HepG2 (cell line): ENCODE results near the gene SLC25A45. TPM values are rescaled to one million over a fixed set of nuclear protein-coding genes. Genes with fewer than 3 reads are reported as not detected.

Experiments
- DMTF1 ChIP-seq: sonication (generic); formaldehyde crosslinking; IDR thresholded peaks from 2 replicates; pipeline ENCODE4 v1.4.0; 2020; ENCODE audit warnings: mild to moderate bottlenecking, missing genetic modification reagents
- FOXP1 ChIP-seq, 2 experiments: fragments of 450-650 bp in 1 of 2; IDR thresholded peaks; 2 replicates each; pipeline ENCODE4 v1.6.1; 2017 to 2018; ENCODE audit warnings: antibody characterized with exemption in 1 of 2
- GRHL1 ChIP-seq: sonication (generic); formaldehyde crosslinking; conservative IDR thresholded peaks from 2 replicates; pipeline ENCODE4 v1.8.0; 2022; ENCODE audit warnings: missing genetic modification reagents
- HES4 ChIP-seq: sonication (generic); formaldehyde crosslinking; IDR thresholded peaks from 2 replicates; pipeline ENCODE4 v1.9.0; 2021; ENCODE audit warnings: mild to moderate bottlenecking, missing genetic modification reagents, borderline replicate concordance
- KLF11 ChIP-seq: IDR thresholded peaks from 2 replicates; pipeline ENCODE4 v1.6.1; 2016; ENCODE audit warnings: missing compliant biosample characterization
- MBNL3 ChIP-seq: fragments of 250-450 bp; sonication (Bioruptor Pico); conservative IDR thresholded peaks from 2 replicates; pipeline ENCODE4 v1.8.0; 2022; ENCODE audit warnings: mild to moderate bottlenecking, inconsistent platforms
- NCOR1 ChIP-seq: fragments of 200-600 bp; sonication (generic); IDR thresholded peaks from 2 replicates; pipeline ENCODE4 v1.7.0; 2017; ENCODE audit warnings: antibody characterized with exemption, low read length, borderline replicate concordance
- NR2F2 ChIP-seq: IDR thresholded peaks from 2 replicates; pipeline ENCODE4 v1.6.1; 2012; ENCODE audit warnings: low read depth, inconsistent platforms, borderline replicate concordance
- PHF5A ChIP-seq: IDR thresholded peaks from one replicate; pipeline ENCODE4 v1.6.1; 2018; ENCODE audit warnings: low read depth, missing genetic modification reagents; ENCODE audit not compliant: unreplicated experiment
- RAD51 ChIP-seq: fragments of 450-650 bp; IDR thresholded peaks from 2 replicates; pipeline ENCODE4 v1.6.1; 2016; ENCODE audit warnings: borderline replicate concordance
- RFXANK ChIP-seq: IDR thresholded peaks from 2 replicates; pipeline ENCODE4 v1.6.1; 2016
- SMC3 ChIP-seq: IDR thresholded peaks from 2 replicates; pipeline ENCODE4 v1.6.1; 2011; ENCODE audit warnings: low read length, improper control_type of control experiment
- ZBTB49 ChIP-seq: sonication (generic); formaldehyde crosslinking; IDR thresholded peaks from 2 replicates; pipeline ENCODE4 v1.4.0; 2020; ENCODE audit warnings: missing genetic modification reagents, borderline replicate concordance
- ZBTB8A ChIP-seq: sonication (generic); formaldehyde crosslinking; IDR thresholded peaks from 2 replicates; pipeline ENCODE4 v1.4.0; 2020; ENCODE audit warnings: mild to moderate bottlenecking, low read depth, missing genetic modification reagents, borderline replicate concordance
- ZC3H13 ChIP-seq: sonication (generic); formaldehyde crosslinking; IDR thresholded peaks from 2 replicates; pipeline ENCODE4 v1.8.1; 2023; ENCODE audit warnings: mild to moderate bottlenecking, missing genetic modification reagents, moderate library complexity
- ZNF276 ChIP-seq: sonication (generic); formaldehyde crosslinking; IDR thresholded peaks from 2 replicates; pipeline ENCODE4 v1.4.0; 2020; ENCODE audit warnings: mild to moderate bottlenecking, low read depth, missing genetic modification reagents
- ZNF292 ChIP-seq: sonication (generic); formaldehyde crosslinking; IDR thresholded peaks from 2 replicates; pipeline ENCODE4 v1.8.1; 2022; ENCODE audit warnings: mild to moderate bottlenecking, low read depth, missing genetic modification reagents, borderline replicate concordance
- ZNF354B ChIP-seq: sonication (generic); formaldehyde crosslinking; IDR thresholded peaks from 2 replicates; pipeline ENCODE4 v1.8.0; 2022; ENCODE audit warnings: mild to moderate bottlenecking, missing genetic modification reagents
- ZNF441 ChIP-seq: sonication (generic); formaldehyde crosslinking; IDR thresholded peaks from 2 replicates; pipeline ENCODE4 v1.7.0; 2021; ENCODE audit warnings: missing genetic modification reagents, borderline replicate concordance
- ZNF580 ChIP-seq: IDR thresholded peaks from 2 replicates; pipeline ENCODE4 v1.6.1; 2016; ENCODE audit warnings: low read depth, borderline replicate concordance
- ZNF883 ChIP-seq: sonication (generic); formaldehyde crosslinking; IDR thresholded peaks from 2 replicates; pipeline ENCODE4 v1.5.1; 2020; ENCODE audit warnings: mild to moderate bottlenecking, missing genetic modification reagents; ENCODE audit errors: not compliant biosample characterization
- polyA plus RNA-seq, 8 experiments: library from polyadenylated mRNA; depleted of rRNA in 3 of 8; stranded (reverse) in 7 of 8; unstranded in 1 of 8; fragments of >200 nt; fragmentation: Illumina TruSeq in 4 of 8; extraction: Trizol in 4 of 8; gene quantifications; 2 replicates each; pipeline versions ENCODE4 v1.2.1 to v1.2.3, GENCODE V29; 2011 to 2016; ENCODE audit warnings: low read depth in 4 of 8, missing spikeins in 1 of 8, mixed read lengths in 1 of 8; ENCODE audit not compliant: insufficient read depth in 1 of 8
- total RNA-seq, 5 experiments: library from RNA; depleted of rRNA; stranded (reverse); fragments of >200 nt; fragmentation: Illumina TruSeq; extraction: Trizol; gene quantifications; 2 replicates each; pipeline ENCODE4 v1.2.3, GENCODE V29; 2016; ENCODE audit warnings: low read depth in 1 of 5

SLC25A45 gene
- total and polyA plus RNA-seq, 2 of the 13 experiments (the other 11 are each of a cell fraction or from before 2014, with no cell fraction given) = 1.2 to 3.4 TPM

GRCh38 chr11:65382033-65382803 is at the start of gene SLC25A45 (continued):
- peak; percentile 42; the same call in 1 of the 2 replicates for TF ChIP-seq FOXP1 (IDR thresholded peaks at IDR 0.05)
- peak; percentile 58; the same call in 1 of the 2 replicates for TF ChIP-seq FOXP1 (CRISPR knock-in tag; IDR thresholded peaks at IDR 0.05)
- no peak for TF ChIP-seq RAD51
- TF ChIP-seq NCOR1 = peak; percentile 83; the same call in 1 of the 2 replicates
- no peak for TF ChIP-seq SMC3
- TF ChIP-seq DMTF1 (CRISPR knock-in tag) = no peak
- no peak for TF ChIP-seq ZNF441 (CRISPR knock-in tag)
- TF ChIP-seq PHF5A (CRISPR knock-in tag) = peak; percentile 78
- TF ChIP-seq ZBTB49 (CRISPR knock-in tag) = no peak
- TF ChIP-seq KLF11 (CRISPR knock-in tag) = no peak; the same call in 1 of the 2 replicates
- TF ChIP-seq GRHL1 (CRISPR knock-in tag) = no peak
- TF ChIP-seq ZNF276 = no peak
- no peak for TF ChIP-seq ZC3H13 (CRISPR knock-in tag)
- TF ChIP-seq RFXANK = no peak; the same call in 1 of the 2 replicates
- TF ChIP-seq ZBTB8A (CRISPR knock-in tag) = no peak
- TF ChIP-seq ZNF354B (CRISPR knock-in tag) = no peak
- TF ChIP-seq ZNF292 (CRISPR knock-in tag) = peak; percentile 54; the same call in 1 of the 2 replicates
- TF ChIP-seq ZNF580 (CRISPR knock-in tag) = 0 out of 2 replicates have a peak, but pooled peaks have one; percentile 47
- no peak; the same call in 1 of the 2 replicates for TF ChIP-seq HES4 (CRISPR knock-in tag)
- peak; percentile 84; the same call in 1 of the 2 replicates for TF ChIP-seq NR2F2
- TF ChIP-seq MBNL3 = no peak
- TF ChIP-seq ZNF883 = peak; percentile 64
